ENCODE data around the gene PIK3CB. TPM values are rescaled to one million over a fixed set of nuclear protein-coding genes. Genes with fewer than 3 reads are reported as not detected.

The PIK3CB gene
- total and polyA plus RNA-seq, 2 of the 8 experiments (the other 6 are each of a cell fraction or from before 2014, with no cell fraction given), result 8.3 to 35.2 TPM

DNA sequence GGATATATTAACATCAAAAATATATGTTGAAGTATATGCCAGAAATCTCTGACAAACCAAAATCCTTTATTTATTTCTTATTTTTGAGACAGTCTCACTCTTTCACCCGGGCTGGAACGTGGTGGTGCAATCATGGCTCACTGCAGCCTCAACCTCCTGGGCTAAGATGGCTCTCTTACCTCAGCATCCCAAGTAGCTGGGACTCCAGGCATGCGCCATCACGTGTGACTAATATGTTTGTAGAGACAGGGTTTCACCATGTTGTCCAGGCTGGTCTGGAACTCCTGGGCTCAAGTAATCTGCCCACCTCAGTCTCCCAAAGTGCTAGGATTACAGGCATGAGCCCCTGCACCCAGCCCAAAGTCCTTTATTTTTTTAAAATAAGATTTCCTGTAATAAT is 214.3 kb downstream of the PIK3CB start:
- Histone ChIP-seq H3K79me1 (ENCODE audit: low read depth, low read length) (no peaks in the 10 kb centered on the region), H3K27ac (ENCODE audit: low read depth, low read length) (no peak overlapping the region), H4K20me1 (replicated peaks in 1 of 2; ENCODE audit: control insufficient read depth in 1 of 2, insufficient read depth in 2 of 2, low read length in 2 of 2) (no peaks in the 10 kb centered on the region), H3K18ac (ENCODE audit: extremely low read depth, low read length) (no peak overlapping the region), H2BK20ac (ENCODE audit: low read length) (no peak overlapping the region), H3K9ac (replicated peaks in 1 of 4; ENCODE audit: extremely low read depth in 1 of 4, low read depth in 3 of 4, low read length in 3 of 4) (no peak overlapping the region), H3K4me3 (ENCODE audit: extremely low read depth in 1 of 4, insufficient read depth in 2 of 4, low read depth in 3 of 4, low read length in 4 of 4) (no peak overlapping the region), H3K14ac (ENCODE audit: insufficient read length) (no peak overlapping the region), H2BK120ac (replicated peaks; ENCODE audit: low read depth, low read length) (no peak overlapping the region), H2AFZ (ENCODE audit: low read length) (no peak overlapping the region), H3K23ac (ENCODE audit: insufficient read length) (no peak overlapping the region), H3K23me2 (ENCODE audit: low read depth, low read length) (no peaks in the 10 kb centered on the region), H2BK5ac (ENCODE audit: low read depth, low read length) (no peak overlapping the region), H3K9me3 (ENCODE audit: insufficient read depth in 2 of 2, low read depth in 1 of 2, low read length in 1 of 2) (no peaks in the 10 kb centered on the region), H3K27me3 (replicated peaks in 1 of 4; ENCODE audit: control insufficient read depth in 3 of 4, extremely low read depth in 1 of 4, insufficient read depth in 3 of 4, low read length in 3 of 4) (no peaks in the 10 kb centered on the region), H4K8ac (ENCODE audit: extremely low read depth, insufficient read depth, low read length) (no peak overlapping the region), H2BK15ac (ENCODE audit: low read length) (no peak overlapping the region), H3K4me2 (ENCODE audit: insufficient read depth in 1 of 2, low read depth in 2 of 2, low read length in 2 of 2) (no peak overlapping the region), H2BK12ac (ENCODE audit: low read depth, low read length) (no peak overlapping the region), H3K36me3 (ENCODE audit: control insufficient read depth in 2 of 4, insufficient read depth in 4 of 4, low read length in 3 of 4) (no peaks in the 10 kb centered on the region), H3K56ac (replicated peaks; ENCODE audit: insufficient read length, low read depth, low read length) (no peak overlapping the region), H3K79me2 (ENCODE audit: control insufficient read depth in 1 of 2, insufficient read depth in 2 of 2, low read length in 2 of 2) (no peaks in the 10 kb centered on the region), H4K5ac (ENCODE audit: insufficient read length, low read depth, low read length) (no peak overlapping the region), H3K4ac (replicated peaks; ENCODE audit: insufficient read length, low read depth, low read length) (no peak overlapping the region), H2AK5ac (ENCODE audit: low read depth, low read length) (no peak overlapping the region), H4K91ac (replicated peaks; ENCODE audit: insufficient read length, low read length) (no peak overlapping the region), H3K4me1 (replicated peaks in 1 of 4; ENCODE audit: control insufficient read depth in 3 of 4, insufficient read depth in 4 of 4, low read length in 3 of 4) (no peaks in the 10 kb centered on the region)
- CTCF ChIA-PET (ENCODE audit: partially characterized antibody), result interaction anchor here (0.6 to 1.0 kb wide), 4 partner anchors 25 to 296 kb away, joined by 3 to 7 read pairs (median 3); no protein-coding TSS in a partner anchor
- DNase-seq (ENCODE audit: low read depth in 1 of 2, low spot score in 2 of 2), result no peak
- POLR2A ChIA-PET (ENCODE audit: partially characterized antibody), result no interaction called here
- FAIRE-seq, result no peak
- WGBS, 2 experiments (ENCODE audit: extremely low coverage in 1 of 2, insufficient coverage in 1 of 2, insufficient read length in 1 of 2, insufficient replicate concordance in 2 of 2, low coverage in 1 of 2, low lambda C conversion rate in 2 of 2, missing lambda C conversion rate in 1 of 2), result 87% methylated on average over 4 of the region's 4 CpGs; no CpG with 5 or more reads in 1 of the 2 experiments
- TF ChIP-seq POU5F1 (IDR thresholded peaks at IDR 0.05; ENCODE audit: low read depth, low read length) (no peak), SRF (IDR thresholded peaks at IDR 0.05; ENCODE audit: low read depth, low read length) (no peak), GABPA (IDR thresholded peaks at IDR 0.05; ENCODE audit: borderline replicate concordance, insufficient read depth, low read length) (no peak), JUND (IDR thresholded peaks at IDR 0.05; ENCODE audit: low read length) (no peak), RBBP5 (IDR thresholded peaks at IDR 0.05; ENCODE audit: borderline replicate concordance, low read depth, low read length) (no peak), KDM5A (IDR thresholded peaks at IDR 0.05; ENCODE audit: low read length) (no peak), GTF2F1 (IDR thresholded peaks at IDR 0.05; ENCODE audit: borderline replicate concordance, low read depth, low read length) (no peak), KDM1A (IDR thresholded peaks at IDR 0.05; ENCODE audit: borderline replicate concordance, low read length) (no peak), SIX5 (IDR thresholded peaks at IDR 0.05; ENCODE audit: low read depth, low read length) (no peak), TAF7 (optimal IDR thresholded peaks at IDR 0.05; ENCODE audit: borderline replicate concordance, low read depth, low read length) (no peak), SP2 (IDR thresholded peaks at IDR 0.05; ENCODE audit: low read length) (no peak), TCF12 (IDR thresholded peaks at IDR 0.05; ENCODE audit: low read depth, low read length) (no peak), CBX8 (IDR thresholded peaks at IDR 0.05; ENCODE audit: borderline replicate concordance, low read depth, low read length) (no peak), NANOG (IDR thresholded peaks at IDR 0.05; ENCODE audit: insufficient read depth, low read depth, low read length, poor library complexity, severe bottlenecking) (no peak), CHD1 (IDR thresholded peaks at IDR 0.05; ENCODE audit: low read depth, low read length) (no peak)
- TF ChIP-seq, protein P1, sequence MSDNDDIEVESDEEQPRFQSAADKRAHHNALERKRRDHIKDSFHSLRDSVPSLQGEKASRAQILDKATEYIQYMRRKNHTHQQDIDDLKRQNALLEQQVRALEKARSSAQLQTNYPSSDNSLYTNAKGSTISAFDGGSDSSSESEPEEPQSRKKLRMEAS (IDR thresholded peaks at IDR 0.05), result no peak
